NCI-H1694 treated with DMSO at 0.1 percent for 48 hours (cell line): ENCODE data around the gene IFNGR1.
"Not testable (repeated sequence)": the region's sequence is repeated elsewhere in the genome, so short reads cannot be mapped to it uniquely, and the experiment has no call there.

Source experiments
- DNase-seq: peaks from one replicate; lab custom pipeline; 2025; lab: John Stamatoyannopoulos, UW

Gene IFNGR1

DNA sequence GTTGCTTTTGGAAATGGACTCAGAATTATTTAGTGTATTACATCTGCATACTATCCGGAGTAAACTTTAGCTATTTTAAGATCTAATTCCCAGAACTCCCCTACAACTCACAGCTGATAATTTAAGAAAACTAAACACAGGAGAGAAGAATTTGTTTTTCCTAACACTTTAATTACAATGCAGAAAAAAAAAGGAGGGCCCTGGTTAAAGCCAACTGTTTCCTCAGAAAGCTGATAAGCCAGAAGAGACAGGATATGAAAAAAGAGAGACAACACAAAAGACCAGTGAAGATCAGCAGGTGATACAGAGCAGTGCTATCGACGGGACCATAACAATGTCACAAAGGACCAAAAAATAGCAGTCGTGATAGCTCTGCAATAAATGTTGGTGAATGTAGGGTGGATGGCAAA is 5.8 kb downstream of the IFNGR1 start:
- DNase-seq = no peak

DNA sequence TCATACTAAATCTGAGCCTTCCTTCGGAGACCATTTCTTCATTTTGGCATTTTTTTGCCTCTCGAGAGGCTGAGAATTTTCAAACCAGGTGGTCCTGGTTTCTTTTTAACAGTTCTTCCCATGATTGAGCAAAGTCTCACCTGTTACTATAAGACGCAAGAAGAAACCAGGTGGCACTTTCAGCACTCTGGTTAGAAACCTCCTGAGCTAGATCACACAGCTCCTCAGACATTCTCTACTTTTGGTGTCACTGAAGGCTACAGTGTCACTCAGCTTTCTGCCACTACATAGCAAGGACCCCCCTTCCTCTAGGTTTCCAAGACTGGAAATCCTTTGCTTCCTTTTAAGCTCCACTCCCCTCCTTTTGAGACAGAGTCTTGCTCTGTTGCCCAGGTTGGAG is 7.3 kb downstream of the IFNGR1 start:
- no peak for DNase-seq

DNA sequence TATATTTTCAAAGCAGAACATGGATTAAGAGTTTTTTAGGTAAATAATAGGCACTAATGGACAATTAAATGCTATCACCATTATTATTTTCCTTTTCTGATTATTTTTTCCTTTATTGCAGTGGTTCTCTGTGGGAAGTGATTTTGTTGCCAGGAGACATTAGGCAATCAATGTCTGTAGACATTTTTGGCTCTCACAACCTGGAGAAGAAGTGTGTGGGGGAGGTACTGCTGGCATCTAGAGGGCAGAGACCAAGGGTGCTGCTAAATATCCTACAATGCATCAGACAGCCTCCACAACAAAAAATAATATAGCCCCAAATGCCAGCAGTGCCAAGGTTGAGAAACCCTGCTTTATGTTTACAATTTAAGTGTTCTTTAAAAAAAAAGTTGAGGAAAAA is 8.3 kb downstream of the IFNGR1 start:
- DNase-seq = no peak

DNA sequence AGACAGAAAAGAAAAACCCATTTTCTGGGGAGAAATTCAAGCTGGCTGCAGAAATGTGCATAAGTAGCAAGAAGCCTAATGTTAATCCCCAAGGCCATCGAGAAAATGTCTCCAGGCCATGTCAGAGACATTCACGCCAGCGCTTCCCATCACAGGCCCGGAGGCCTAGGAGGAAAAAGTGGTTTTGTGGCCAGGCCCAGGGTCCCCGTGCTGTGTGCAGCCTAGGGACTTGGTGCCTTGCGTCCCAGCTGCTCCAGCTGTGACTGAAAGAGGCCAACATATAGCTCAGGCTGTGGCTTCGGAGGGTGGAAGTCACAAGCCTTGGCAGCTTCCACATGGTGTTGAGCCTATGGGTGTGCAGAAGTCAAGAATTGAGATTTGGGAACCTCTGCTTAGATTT is 10.9 kb downstream of the IFNGR1 start:
- DNase-seq = no peak

DNA sequence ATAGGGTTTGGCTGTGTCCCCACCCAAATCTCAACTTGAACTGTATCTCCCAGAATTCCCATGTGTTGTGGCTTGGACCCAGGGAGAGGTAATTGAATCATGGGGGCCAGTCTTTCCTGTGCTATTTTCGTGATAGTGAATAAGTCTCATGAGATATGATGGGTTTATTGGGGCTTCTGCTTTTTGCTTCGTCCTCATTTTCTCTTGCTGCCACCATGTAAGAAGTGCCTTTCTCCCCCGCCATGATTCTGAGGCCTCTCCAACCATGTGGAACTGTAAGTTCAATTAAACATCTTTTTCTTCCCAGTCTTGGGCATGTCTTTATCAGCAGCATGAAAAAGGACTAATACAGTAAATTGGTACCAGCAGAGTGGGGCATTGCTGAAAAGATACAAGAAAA is 11.7 kb downstream of the IFNGR1 start:
- not testable (repeated sequence) for DNase-seq

DNA sequence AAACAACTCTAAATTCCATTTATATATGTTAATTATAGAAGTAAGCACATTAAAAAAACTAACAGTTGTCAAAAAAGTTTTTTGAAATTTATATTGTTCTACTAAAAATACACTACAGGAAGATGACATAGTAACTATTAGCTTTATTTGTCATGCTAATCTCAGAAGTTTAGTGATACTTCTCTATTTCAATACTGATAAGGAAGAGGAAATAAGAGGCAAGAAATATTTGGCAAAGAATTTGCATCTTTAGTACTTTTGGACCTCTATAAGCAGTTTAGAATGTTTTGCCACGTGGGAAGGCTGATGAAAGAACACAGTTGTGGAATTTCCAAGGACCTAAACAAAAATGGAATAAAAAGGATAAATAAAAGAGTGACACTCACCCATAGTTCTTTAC is 12.6 kb downstream of the IFNGR1 start:
- no peak for DNase-seq

DNA sequence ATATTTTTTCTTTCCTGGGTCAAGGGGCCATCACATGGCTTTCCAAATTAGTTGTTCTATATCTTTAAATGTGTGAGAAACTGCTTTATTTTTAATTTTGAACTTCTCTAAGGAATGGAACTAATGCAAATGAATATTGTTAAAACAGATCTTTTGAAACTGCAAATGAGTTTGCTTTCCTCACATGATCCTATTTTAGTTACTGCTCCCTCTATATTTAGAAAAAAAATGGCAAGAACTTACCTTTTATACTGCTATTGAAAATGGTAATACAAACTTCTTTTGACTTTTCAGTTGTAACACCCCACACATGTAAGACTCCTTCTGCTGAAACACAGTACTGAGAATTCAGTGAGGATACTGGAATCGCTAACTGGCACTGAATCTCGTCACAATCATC is 15.9 kb downstream of the IFNGR1 start:
- DNase-seq = no peak

DNA sequence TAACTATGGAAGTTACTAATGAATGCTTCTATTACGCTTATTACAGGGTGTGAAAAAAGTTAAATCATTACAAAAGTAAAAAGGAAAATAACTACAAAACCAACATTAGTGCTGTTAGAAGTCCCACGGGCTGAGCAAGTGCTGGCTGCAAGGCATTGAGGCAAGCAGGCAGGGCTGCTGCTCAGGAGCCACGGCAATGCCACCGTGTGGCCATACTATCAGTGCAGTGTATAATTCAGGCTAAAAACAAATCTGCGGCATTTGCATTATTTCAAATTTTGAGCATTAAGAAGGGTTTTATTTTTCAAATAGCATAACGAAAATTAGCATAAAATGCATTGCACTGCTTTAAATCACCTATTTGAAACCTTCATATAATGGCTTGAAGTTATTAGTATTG is 17.1 kb downstream of the IFNGR1 start:
- DNase-seq = no peak

DNA sequence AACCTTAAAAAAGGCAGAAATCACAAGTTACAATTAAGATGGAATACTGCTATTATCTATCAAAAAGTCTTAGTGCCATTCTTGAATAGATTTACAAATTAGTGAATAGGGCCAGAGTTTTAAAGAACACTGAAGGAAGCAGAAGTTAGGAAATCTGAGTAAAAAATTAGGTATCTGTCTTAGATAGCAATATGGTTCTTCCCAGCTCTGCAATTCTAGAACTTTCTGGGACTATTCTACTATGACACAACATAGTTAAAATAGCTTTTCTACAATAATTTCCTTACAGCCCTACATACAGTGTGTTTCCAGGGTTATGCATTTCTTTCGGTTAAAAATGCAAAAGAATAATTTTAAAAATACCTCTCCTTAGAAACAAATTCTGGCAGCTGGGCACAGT is 18.2 kb downstream of the IFNGR1 start:
- no peak for DNase-seq

DNA sequence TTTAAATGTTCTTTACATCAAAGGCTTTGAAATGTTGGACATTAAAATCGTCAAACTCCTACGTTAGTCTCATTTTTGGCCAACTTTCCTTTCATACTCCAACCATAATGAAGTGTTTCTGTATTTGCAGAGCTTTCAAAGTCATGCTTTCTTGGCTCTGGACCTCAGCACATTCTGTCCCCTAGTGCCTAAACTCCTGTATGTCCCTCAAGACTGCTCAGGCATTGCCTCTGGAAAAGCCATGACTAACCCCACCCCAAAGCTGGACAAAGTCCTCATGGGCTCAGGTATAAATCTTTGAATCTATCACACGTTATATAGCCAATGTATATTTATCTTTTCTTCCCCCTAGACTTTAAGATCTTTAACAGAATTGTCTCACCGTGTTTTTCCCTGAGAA is 18.9 kb downstream of the IFNGR1 start:
- no peak for DNase-seq

DNA sequence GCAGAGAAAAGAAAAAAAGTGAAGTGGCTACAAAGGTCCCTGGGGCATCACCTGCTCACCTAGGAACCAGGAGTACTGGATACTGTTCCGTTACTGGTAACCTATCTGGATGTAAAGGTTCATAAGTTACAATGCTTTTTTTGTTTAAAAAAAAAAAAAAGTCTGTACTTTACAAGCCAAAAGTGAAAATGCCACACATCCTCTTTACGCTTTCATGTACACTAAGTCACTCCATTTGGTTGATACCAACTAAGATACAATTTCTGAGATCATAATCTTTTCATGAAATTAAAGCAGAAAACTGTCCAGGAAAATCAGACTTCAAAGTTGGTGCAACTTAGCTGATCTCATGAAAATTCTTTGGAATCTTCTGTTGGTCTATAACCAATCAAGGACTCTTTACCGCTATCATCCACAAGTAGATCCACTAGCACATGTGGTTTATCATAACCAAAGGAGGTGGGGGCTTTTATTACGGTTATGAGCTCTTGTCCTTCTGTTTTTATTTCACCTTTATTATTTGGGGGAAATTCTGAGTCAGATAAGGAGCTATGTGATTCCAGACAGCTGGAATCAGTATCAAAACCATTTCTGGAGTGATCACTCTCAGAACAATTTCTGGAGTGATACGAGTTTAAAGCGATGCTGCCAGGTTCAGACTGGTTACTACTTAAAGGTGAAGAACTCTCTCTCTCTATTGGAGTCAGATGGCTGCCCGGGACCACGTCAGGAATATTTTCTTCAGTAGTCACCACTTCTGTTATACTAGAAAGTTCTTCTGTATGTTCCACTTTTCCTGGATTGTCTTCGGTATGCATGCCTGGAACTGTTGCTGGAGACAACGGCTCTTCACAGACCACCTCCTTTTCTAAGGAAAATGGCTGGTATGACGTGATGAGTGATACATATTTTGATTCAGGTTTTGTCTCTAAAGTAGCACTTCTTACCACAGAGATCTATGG is 21.2 kb downstream of the IFNGR1 start:
- no peak for DNase-seq

DNA sequence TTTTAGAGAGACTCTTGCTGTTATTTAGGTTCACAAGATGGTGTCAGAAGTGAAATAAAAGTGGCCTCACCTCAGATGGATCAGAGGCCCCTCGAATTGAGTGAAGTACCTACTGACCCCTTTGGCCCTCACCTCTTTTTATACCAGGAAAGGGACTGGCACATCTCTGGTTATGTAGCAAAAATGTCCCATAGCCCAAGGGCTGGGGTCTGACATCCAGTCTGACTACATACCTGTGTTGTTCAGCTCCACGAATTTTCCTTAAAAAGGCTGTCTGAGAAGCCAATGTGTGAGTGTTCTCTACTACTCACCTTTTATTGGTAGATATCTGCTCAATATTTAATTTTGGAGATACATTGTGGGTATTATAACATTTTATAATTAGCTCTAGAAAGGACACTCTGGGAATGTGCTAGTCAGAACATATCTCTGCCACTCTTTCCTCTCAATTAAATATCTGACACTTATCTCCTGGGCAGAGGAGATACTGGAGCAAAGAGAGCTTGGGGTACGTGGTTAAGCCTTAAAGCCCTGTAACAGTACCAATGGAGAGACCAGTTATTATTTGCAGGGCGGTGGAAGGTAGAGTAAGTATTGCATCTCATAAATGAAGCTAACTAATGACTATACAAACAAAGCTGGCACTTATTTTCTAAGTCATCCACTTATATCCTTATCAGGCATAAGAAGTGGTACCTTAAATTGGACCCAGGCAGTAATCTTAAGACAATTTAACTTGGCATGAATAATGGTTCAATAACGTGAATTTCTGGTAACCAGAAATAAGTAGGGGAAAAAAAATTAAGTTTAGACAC is 25.7 kb downstream of the IFNGR1 start:
- no peak for DNase-seq

DNA sequence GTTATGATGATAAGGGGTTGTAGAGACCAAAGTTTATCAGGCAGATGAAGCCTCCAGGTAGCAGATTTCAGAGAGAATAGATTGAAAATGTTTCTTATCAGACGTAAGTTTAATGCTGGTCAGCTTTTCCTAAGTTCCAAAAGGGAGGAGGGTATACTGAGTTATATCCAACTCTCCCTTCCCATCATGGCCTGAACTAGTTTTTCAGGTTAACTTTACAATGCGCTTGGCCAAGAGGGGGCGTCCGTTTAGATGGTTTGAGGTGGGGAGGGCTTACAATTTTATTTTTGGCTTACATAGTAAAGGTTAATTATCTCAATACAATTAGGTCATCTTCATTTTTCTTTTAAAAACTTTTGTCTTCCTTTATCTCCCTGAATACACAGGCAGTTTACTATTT is 26.4 kb downstream of the IFNGR1 start:
- no peak for DNase-seq

DNA sequence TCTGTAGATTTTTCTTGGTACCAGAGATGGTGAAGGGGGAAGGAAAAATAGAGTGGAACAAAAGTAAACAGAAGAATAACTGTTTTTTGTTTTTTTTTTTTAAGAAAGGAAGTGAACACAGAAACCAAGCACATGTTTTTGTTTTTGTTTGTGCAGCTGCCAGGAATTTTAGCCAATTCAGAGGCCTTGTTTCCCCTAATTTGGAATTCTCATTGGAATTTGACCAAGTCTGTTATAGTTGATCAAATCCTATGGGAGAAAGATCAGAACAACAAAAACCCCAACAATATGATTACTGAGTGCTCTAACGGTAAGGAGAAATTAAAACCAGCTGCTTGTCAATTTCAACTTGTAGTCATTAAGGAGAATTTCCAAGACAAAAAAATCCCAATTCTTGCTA is 27.5 kb downstream of the IFNGR1 start:
- DNase-seq = no peak

DNA sequence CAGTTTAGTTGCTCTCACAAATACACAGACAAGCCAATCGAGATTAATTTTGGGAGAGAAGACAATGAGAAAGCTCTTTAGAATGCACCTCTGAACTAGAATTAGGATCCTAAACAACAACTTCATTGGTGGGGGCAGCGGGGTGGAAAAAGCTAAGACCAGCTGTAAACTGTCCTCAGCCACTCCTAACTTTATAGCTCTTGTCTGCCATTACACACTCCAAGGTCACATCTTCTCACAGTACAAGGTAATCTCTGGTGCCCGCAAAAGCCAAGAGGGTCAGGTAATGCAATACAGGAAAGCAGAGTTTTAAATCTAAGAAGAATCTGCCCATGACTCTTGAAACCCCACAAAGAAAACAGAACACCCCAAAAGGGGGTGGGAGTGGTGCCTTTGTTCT is 27.9 kb downstream of the IFNGR1 start:
- no peak for DNase-seq

DNA sequence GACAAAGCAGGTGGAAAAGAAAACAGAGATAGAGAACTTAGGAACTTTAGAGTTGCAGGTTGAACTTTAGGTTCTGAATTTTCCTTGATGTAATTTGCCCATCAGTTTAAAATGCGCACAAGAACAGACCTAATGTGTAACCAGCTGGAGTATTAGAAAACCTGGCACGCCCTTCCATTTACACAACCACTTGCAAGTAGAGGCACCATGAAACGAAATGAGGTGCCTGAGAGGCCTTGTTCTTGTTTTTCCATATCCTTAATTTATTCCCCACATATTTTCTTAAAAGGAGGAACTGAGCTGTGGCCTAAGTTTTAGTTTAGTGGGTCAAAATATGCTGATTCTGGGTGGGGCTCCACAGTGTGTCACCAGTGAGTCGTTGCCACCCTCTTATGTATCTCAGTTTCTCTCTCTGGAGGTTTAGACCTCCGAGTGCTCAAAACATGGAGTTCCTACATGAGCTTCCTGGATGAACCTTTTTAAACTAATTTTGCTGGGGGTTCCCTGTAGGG is 28.5 kb downstream of the IFNGR1 start:
- DNase-seq = no peak

DNA sequence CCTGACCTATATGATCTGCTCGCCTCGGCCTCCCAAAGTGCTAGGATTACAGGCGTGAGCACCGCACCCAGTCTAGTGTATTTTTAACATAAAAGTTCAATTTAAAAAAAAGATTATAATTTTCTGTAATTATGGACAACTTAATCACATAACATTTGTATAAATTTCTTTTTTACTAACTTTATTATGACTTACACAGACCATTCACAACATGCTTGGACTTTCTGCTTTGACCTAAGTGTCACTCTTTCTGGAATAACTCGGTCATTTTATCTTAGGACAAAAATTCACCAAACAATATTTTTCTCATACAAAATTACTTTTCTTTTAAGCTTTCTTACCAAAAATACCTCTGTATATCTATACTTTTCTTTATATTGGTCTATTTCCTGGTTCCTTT is 30.3 kb downstream of the IFNGR1 start:
- no peak for DNase-seq

DNA sequence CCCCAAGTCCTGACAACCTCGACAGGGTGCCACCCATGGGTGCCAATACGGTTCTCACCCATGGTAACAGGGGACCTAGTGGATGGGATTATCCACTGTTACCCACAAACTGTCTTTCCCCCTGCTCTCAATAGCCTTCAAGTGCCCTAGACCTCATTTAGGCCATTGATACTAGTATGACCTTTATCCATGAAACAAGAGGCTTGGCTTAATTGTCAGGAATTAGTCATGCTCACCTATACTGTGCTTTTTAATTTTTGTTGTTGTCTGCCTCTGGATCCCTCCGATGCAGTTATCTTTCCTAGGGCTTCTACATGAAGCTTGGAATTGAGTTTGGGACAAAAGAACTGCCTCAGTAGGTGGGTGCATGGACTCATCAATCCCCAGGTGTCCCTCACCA is 33.9 kb downstream of the IFNGR1 start:
- DNase-seq = no peak

DNA sequence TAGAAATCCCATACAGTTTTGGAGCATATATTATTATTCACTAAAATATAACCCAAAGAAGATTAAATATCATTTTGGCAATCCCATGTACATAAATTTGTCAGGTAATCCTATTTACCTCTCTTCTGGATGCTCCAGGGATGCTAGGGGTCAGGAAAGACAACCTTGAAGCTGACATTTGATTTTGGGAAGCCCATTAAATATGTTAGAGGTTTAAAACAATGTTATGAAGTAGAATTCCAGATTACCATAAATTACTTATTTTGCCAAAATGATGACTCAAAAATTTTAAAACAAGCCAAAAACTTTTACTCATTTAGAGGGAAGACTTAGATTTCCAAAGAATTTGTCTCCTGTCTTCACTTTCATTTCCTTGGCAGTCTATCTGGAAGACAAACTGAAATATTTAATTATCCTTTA is 36.5 kb downstream of the IFNGR1 start:
- no peak for DNase-seq

DNA sequence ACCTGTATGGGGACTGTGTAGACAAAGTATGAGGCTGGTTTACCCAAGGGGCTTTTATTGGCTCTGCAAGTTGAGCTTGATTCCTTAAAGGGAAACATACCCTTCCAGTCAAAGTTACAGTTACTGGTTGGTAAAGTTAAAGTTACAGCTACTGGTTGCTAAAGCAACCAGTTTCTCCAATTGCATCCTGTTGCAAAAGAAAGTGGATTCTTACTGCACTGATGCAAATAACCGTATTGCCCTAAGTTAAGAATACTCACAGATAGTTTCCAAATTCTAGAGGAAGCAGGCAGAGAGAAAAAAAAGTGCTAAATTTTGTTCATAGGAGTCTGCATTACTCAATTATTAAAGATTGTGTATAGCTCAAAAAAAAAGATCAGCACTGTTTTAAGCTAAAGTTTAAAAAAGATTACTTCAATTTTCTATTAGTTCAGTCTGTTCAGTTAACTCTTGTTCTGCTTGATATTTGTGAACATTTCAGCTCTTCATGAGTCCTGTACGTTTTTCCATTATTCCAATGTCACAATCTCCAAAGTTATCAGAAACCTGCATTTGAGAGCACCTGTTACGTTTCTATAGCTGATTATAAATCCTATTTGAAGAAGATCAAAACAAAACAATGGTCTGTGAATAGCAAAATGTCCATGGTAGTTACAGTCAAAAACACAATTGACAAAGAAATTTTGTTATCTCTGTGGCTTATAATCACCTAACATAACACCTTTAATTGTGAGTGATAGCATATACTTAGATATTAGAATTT is 37.1 kb downstream of the IFNGR1 start:
- DNase-seq = no peak

DNA sequence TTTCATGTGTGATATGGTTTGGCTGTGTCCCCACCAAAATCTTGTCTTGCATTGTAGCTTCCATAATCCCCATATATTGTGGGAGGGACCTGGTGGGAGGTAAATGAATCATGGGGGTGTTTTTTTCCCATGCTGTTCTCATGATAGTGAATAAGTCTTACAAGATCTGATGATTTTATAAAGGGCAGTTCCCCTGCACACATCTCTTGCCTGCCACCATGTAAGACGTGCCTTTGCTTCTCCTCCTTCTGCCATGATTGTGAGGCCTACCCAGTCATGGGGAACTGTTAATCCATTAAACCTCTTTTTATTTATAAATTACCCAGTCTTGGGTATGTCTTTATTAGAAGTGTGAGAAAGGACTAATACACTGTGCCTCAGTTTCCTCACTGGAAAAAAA is 41.6 kb downstream of the IFNGR1 start:
- DNase-seq = no peak

DNA sequence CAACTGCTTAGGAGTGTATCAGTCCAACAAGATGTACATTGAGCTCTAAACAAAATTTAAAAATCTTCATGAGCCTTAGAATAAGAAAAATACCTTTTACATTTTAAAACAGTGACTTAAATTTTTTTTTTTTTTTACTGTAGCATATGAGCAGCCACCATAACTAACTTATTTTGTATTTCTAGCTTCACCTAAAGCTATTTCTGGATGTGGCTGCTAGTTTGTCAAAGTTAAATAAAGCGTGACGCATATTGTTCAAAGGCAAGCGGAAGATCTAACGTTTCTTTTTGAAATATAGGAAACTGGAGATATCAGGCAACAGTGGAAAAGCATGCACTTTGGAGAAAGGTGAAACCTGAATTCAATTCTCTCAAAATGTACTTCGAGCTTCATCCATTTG is 42.5 kb downstream of the IFNGR1 start:
- DNase-seq = no peak
